Upper lobe of right lung (tissue), 1 donor: ENCODE data around the gene DRICH1. TPM values are rescaled to one million over a fixed set of nuclear protein-coding genes. Genes with fewer than 3 reads are reported as not detected.
A peak's percentile ranks its signal among the peaks of the same experiment; 100 is the strongest.
"Not testable (repeated sequence)": the region's sequence is repeated elsewhere in the genome, so short reads cannot be mapped to it uniquely, and the experiment has no call there.

Experiments used
- ATAC-seq: fragments of 200-7000 bp; cut with Tn5 transposase; one replicate; pipeline ENCODE4 v1.9.1; 2020; ENCODE audit warnings: mild to moderate bottlenecking, moderate library complexity
- DNase-seq: peaks from one replicate; pipeline ENCODE4 v3.0.0-alpha.2; 2020
- H3K27ac ChIP-seq: fragments of 200-600 bp; one replicate; pipeline ENCODE4 v1.8.0; 2022
- H3K27me3 ChIP-seq: fragments of 200-600 bp; one replicate; pipeline ENCODE4 v1.8.0; 2022; ENCODE audit warnings: mild to moderate bottlenecking
- H3K36me3 ChIP-seq: fragments of 200-600 bp; one replicate; pipeline ENCODE4 v1.8.0; 2022
- H3K4me1 ChIP-seq: fragments of 200-600 bp; one replicate; pipeline ENCODE4 v1.8.0; 2022
- H3K4me3 ChIP-seq: fragments of 200-600 bp; one replicate; pipeline ENCODE4 v1.8.0; 2022; ENCODE audit warnings: mild to moderate bottlenecking
- H3K9me3 ChIP-seq: fragments of 200-600 bp; one replicate; pipeline ENCODE4 v1.8.0; 2022
- intact Hi-C: fragments of 100-400 bp; cut with DNase I; formaldehyde crosslinking; loops from one replicate; pipeline ENCODE4 v1.11.0; 2022
- total RNA-seq: library from RNA; stranded (reverse); fragmentation: NEBNext Ultra II Directional; extraction: Animal tissue kit (Norgen Biotek cat#: 25700); gene quantifications from one replicate; pipeline ENCODE4 v1.2.1, GENCODE V29; 2021
- TF ChIP-seq, protein P1 (sequence below): fragments of 200-600 bp; IDR thresholded peaks from one replicate; pipeline ENCODE4 v1.8.0; 2022; ENCODE audit warnings: antibody characterized with exemption
- donor health status: DM: no; HTN: yes; CAD: no; lungs with severe emphysema.

Gene DRICH1
- total RNA-seq, 1 donor from 2014 or later: 0.96 TPM

DNA sequence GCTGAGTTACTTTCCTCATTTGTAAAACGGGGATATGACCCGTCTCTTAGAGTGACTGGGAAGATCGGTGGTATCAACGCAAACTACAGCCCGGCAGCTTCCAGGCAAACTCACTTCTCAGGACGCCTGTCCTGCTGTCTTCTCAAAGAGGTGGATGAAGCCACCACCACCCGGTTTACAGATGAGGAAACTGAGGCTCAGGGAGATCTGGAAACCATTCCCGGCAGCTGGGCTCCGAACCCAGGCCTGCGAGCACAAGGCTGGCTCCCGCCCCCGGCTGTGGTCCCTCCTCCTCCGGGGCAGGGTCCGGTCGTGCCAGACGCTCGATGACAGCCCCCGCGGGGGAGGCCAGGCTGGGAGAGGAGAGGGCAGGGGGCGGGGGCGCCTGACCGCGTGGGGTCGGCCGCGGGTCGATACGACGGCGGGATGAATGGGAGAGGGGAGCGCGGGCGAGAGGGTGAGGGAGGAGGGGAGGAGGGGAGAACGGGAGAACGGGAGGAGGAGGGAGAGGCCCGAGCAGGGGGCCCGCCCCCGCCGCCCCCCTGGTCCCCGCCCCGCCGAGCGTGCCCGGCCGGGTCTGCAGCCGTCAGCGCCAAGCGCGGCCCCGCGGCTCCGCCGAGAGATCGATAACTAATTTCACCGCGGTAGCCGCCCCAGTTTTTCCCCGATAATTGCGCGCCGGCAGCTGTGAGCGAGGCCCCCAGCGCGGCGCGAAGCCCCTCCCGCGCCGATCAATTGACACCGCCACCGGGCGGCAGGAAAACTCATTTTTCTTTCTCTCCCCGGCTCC, 66.0 kb downstream of the DRICH1 start:
- TF ChIP-seq, protein P1, sequence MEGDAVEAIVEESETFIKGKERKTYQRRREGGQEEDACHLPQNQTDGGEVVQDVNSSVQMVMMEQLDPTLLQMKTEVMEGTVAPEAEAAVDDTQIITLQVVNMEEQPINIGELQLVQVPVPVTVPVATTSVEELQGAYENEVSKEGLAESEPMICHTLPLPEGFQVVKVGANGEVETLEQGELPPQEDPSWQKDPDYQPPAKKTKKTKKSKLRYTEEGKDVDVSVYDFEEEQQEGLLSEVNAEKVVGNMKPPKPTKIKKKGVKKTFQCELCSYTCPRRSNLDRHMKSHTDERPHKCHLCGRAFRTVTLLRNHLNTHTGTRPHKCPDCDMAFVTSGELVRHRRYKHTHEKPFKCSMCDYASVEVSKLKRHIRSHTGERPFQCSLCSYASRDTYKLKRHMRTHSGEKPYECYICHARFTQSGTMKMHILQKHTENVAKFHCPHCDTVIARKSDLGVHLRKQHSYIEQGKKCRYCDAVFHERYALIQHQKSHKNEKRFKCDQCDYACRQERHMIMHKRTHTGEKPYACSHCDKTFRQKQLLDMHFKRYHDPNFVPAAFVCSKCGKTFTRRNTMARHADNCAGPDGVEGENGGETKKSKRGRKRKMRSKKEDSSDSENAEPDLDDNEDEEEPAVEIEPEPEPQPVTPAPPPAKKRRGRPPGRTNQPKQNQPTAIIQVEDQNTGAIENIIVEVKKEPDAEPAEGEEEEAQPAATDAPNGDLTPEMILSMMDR: no peak
- peak; percentile 16 for ATAC-seq
- DNase-seq: no peak
- Histone ChIP-seq H3K36me3 (no peaks in the 10 kb centered on the region), H3K4me1 (peaks cover 10% of the 10 kb centered on the region), H3K9me3 (no peaks in the 10 kb centered on the region), H3K27ac (no peak overlapping the region), H3K27me3 (peaks cover 37% of the 10 kb centered on the region), H3K4me3 (peak overlapping the region; percentile 39)
- intact Hi-C loops: no loop called here

DNA sequence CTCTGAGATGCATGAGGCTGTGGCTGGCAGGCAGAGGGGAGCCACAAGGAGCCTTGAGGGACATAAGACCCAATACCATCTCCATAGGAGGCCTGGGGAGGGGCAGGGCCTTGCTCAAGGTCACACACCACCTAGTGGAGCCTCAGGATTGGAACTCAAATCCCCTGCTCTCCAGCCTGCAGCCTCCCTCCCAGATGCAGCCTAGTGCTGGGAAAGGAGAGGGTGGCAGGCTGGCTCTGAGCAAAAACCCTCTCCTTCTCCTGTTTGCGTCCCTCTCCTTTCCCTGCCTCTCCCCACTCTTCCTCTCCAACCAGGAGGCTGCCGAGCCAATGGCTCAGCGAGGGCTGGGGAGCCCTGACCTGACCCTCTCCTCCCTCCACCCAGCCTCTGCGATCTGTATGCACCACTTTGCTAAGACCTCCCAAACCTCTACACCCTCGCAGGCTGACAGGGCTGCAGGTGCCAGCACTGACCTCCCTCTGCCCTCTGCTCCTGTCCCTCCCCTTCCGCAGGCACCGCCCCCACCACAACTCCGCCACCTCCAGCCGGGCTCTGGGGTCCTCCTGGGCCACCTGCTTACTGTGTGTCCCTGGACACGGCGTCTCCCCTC, 66.7 kb downstream of the DRICH1 start:
- ATAC-seq (peak; percentile 52), DNase-seq (no peak)
- Histone ChIP-seq H3K4me1 (peaks cover 10% of the 10 kb centered on the region), H3K27me3 (peaks cover 37% of the 10 kb centered on the region), H3K27ac (no peak overlapping the region), H3K36me3 (no peaks in the 10 kb centered on the region), H3K4me3 (peak overlapping the region; percentile 39), H3K9me3 (no peaks in the 10 kb centered on the region)
- intact Hi-C loops: no loop called here
- TF ChIP-seq, protein P1: no peak

DNA sequence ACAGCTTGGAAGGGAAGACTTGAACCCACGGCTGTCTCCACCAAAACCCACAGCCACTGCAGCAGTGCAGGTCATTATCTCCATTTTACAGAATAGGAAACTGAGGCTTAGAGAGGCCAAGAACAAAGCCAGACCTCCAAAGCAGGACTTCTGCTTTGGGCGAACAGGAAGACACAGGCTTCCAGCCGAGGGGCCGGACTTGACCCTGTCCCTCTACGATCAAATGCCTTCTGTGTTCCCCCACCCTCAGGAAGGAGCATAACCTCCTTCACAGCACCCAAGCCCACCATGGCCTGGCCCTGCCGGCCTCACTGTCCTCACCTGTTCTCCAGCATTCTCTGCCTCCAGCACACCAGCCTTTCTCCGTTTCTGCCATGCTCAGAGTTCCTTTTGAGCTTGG, 67.8 kb downstream of the DRICH1 start:
- Histone ChIP-seq H3K4me3 (no peak overlapping the region), H3K4me1 (peaks cover 10% of the 10 kb centered on the region), H3K36me3 (no peaks in the 10 kb centered on the region), H3K9me3 (no peaks in the 10 kb centered on the region), H3K27me3 (peaks cover 37% of the 10 kb centered on the region), H3K27ac (no peak overlapping the region)
- TF ChIP-seq, protein P1: no peak
- DNase-seq (no peak), ATAC-seq (no peak)
- intact Hi-C loops: no loop called here

DNA sequence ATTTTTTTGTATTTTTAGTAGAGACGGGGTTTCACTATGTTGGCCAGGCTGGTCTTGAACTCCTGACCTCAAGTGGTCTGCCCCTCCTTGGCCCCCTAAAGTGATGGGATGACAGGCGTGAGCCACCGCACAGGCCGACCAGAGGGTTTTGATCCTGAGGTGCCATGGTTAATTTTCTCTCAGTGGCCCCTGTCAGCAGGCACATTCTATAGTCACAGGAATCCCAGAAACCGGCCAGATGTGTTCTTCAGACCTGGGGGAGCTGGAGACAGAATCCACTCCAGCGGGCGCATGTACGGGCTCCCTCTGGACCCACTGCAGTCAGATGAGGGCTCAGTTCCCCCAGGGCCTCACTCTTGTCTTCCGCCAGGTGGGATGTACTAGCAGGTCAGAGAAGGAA, 69.0 kb downstream of the DRICH1 start:
- ATAC-seq: no peak
- H3K4me1 ChIP-seq: peaks cover 10% of the 10 kb centered on the region
- DNase-seq: no peak
- H3K4me3 ChIP-seq: no peak overlapping the region
- H3K36me3 ChIP-seq: no peaks in the 10 kb centered on the region
- TF ChIP-seq, protein P1: no peak
- no peak overlapping the region for H3K27ac ChIP-seq
- intact Hi-C loops: no loop called here
- no peaks in the 10 kb centered on the region for H3K9me3 ChIP-seq
- H3K27me3 ChIP-seq: peaks cover 37% of the 10 kb centered on the region

DNA sequence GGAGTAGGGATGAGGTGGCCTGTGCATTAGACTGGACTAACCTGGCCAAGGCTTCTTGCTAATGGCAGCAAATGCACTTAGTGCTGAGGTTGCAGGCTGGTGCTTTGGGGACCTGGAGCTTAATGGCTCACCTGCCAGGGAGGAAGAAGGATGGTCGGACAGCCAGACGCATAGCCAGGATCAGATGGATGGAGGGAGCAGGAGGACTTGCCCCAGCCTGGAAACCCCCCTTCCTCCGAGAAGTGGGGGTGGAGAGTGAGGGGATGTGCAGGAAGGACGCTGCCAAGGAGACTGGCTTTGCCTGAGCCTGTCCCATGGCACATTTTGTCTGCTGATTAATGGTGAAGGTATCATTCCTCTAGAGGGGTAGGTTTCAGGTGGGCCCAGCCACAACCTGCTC, 69.9 kb downstream of the DRICH1 start:
- intact Hi-C loops: no loop called here
- ATAC-seq (no peak), DNase-seq (no peak)
- no peaks in the 10 kb centered on the region for H3K36me3 ChIP-seq
- no peak overlapping the region for H3K4me3 ChIP-seq
- H3K27ac ChIP-seq: no peak overlapping the region
- peaks cover 10% of the 10 kb centered on the region for H3K4me1 ChIP-seq
- TF ChIP-seq, protein P1: no peak
- peaks cover 34% of the 10 kb centered on the region for H3K27me3 ChIP-seq
- no peaks in the 10 kb centered on the region for H3K9me3 ChIP-seq

DNA sequence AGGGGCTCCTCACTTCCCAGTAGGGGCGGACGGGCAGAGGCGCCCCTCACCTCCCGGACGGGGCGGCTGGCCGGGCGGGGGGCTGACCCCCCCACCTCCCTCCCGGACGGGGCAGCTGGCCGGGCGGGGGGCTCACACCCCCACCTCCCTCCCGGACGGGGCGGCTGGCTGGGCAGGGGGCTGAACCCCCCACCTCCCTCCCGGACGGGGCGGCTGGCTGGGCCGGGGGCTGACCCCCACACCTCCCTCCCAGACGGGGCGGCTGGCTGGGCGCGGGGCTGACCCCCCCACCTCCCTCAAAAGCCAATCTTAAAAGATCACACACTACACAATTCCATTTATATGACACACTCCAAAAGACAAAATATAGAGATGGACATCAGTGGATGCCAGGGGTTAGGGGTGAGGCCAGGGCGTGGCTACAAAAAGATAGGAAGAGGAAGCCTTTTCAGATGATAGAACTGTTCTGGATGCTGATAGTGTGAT, 71.1 kb downstream of the DRICH1 start:
- H3K4me1 ChIP-seq, H3K27ac ChIP-seq, H3K4me3 ChIP-seq, H3K36me3 ChIP-seq, DNase-seq, ATAC-seq, intact Hi-C loops, H3K9me3 ChIP-seq: not testable (repeated sequence)
- peaks cover 24% of the 10 kb centered on the region for H3K27me3 ChIP-seq

DNA sequence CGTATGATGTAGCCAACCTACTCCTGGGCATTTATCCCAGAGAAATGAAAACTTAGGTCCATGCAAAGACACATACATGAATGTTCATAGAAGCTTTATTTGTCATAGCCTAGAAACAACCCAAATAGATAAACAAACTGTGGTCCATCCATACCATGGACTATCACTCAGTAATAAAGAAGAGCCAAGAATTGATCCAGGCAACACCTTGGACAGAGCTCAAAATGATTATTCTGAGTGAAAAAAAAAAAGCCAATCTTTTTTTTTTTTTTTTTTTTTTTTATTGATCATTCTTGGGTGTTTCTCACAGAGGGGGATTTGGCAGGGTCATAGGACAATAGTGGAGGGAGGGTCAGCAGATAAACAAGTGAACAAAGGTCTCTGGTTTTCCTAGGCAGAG, 71.9 kb downstream of the DRICH1 start:
- H3K36me3 ChIP-seq, H3K27ac ChIP-seq, intact Hi-C loops, DNase-seq, H3K9me3 ChIP-seq, H3K4me3 ChIP-seq, ATAC-seq, H3K4me1 ChIP-seq: not testable (repeated sequence)
- H3K27me3 ChIP-seq: peaks cover 22% of the 10 kb centered on the region
